Loucy (cell line): ENCODE measurements around the gene RBMY1D.
"Not testable (repeated sequence)": the region's sequence is repeated elsewhere in the genome, so short reads cannot be mapped to it uniquely, and the experiment has no call there.

ENCODE experiments used
- H2AFZ ChIP-seq: fragments of 200-600 bp; sonication (generic); 2 replicates; pipeline ENCODE4 v1.6.0; 2016; ENCODE audit warnings: antibody characterized with exemption, mild to moderate bottlenecking, low read length, moderate library complexity
- H3F3A ChIP-seq: fragments of 200-600 bp; 2 replicates; pipeline ENCODE4 v1.6.0; 2016; ENCODE audit warnings: antibody characterized with exemption, low read depth, mild to moderate bottlenecking
- H3K27me3 ChIP-seq: fragments of 200-600 bp; sonication (generic); 2 replicates; pipeline ENCODE4 v1.6.1; 2014; ENCODE audit warnings: low read length, mild to moderate bottlenecking; ENCODE audit not compliant: insufficient read depth, poor library complexity, severe bottlenecking
- H3K36me3 ChIP-seq: fragments of 200-600 bp; sonication (generic); 2 replicates; pipeline ENCODE4 v1.6.1; 2016; ENCODE audit warnings: low read length; ENCODE audit not compliant: insufficient read depth
- H3K4me1 ChIP-seq: fragments of 200-600 bp; sonication (generic); 2 replicates; pipeline ENCODE4 v1.5.1; 2014; ENCODE audit warnings: low read length, mild to moderate bottlenecking; ENCODE audit not compliant: insufficient read depth, poor library complexity, severe bottlenecking
- H3K4me2 ChIP-seq: fragments of 200-600 bp; sonication (generic); 2 replicates; pipeline ENCODE4 v1.6.0; 2014; ENCODE audit warnings: antibody characterized with exemption, low read length, low read depth, mild to moderate bottlenecking; ENCODE audit not compliant: poor library complexity, severe bottlenecking
- H3K4me3 ChIP-seq: fragments of 200-600 bp; sonication (generic); 2 replicates; pipeline ENCODE4 v1.5.1; 2014; ENCODE audit warnings: low read length, mild to moderate bottlenecking, mixed read lengths; ENCODE audit not compliant: poor library complexity, severe bottlenecking
- H3K79me2 ChIP-seq: fragments of 200-600 bp; sonication (generic); 2 replicates; pipeline ENCODE4 v1.6.1; 2014; ENCODE audit warnings: low read length; ENCODE audit not compliant: insufficient read depth
- H3K9ac ChIP-seq: fragments of 200-600 bp; sonication (generic); 2 replicates; pipeline ENCODE4 v1.6.0; 2014; ENCODE audit warnings: mild to moderate bottlenecking, low read depth, low read length, moderate library complexity; ENCODE audit not compliant: poor library complexity, severe bottlenecking
- H3K9me2 ChIP-seq: fragments of 200-600 bp; sonication (generic); replicated peaks from 2 replicates; pipeline ENCODE4 v1.6.1; 2016; ENCODE audit warnings: low read depth, low read length, mixed read lengths
- H3K9me3 ChIP-seq: fragments of 200-600 bp; sonication (generic); 2 replicates; pipeline ENCODE4 v1.6.1; 2014; ENCODE audit warnings: mild to moderate bottlenecking, antibody characterized with exemption, low read length, low read depth; ENCODE audit not compliant: insufficient read depth
- H4K20me1 ChIP-seq: fragments of 200-600 bp; sonication (generic); 2 replicates; pipeline ENCODE4 v1.6.0; 2014; ENCODE audit warnings: antibody characterized with exemption, low read length, mild to moderate bottlenecking; ENCODE audit not compliant: insufficient read depth, poor library complexity, severe bottlenecking
- EZH2phosphoT487 ChIP-seq: fragments of 200-600 bp; IDR thresholded peaks from 2 replicates; pipeline ENCODE4 v1.6.1; 2018; ENCODE audit warnings: antibody characterized with exemption, mild to moderate bottlenecking, moderate library complexity, borderline replicate concordance
- TF ChIP-seq, protein P1 (sequence below): fragments of 200-600 bp; sonication (generic); conservative IDR thresholded peaks from 2 replicates; pipeline ENCODE4 v1.5.1; 2014; ENCODE audit warnings: mild to moderate bottlenecking, antibody characterized with exemption, low read length

The RBMY1D gene

DNA sequence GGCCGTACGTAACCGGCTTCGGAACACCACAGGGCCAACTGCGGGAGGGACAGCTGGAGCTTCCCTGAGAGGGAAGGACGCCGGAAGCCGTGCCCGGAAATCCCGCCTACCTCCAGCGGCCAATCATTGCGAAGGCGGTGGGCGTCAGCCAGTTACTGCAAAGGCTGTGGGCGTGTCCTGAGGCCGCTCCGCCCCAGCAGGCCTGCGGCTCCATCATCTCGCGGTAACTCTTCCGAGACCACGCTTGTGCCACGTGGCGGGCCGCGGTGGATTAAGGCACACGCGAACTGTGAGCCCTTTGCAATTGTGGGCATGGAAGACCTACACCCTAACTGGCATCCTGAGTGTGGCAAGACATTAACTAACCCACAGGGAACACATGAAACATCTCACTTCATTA, at the start of gene RBMY1D:
RBMY1D (minus strand) TSS at position 101 of the 400 bp plus-strand sequence. CDS start 2,013 bp downstream, outside the sequence.
- H3K4me2 ChIP-seq, H3K4me3 ChIP-seq, H3K9me3 ChIP-seq, H3K36me3 ChIP-seq, H3F3A ChIP-seq, H3K9me2 ChIP-seq, H4K20me1 ChIP-seq, H3K4me1 ChIP-seq, H3K27me3 ChIP-seq, H3K79me2 ChIP-seq, H2AFZ ChIP-seq, H3K9ac ChIP-seq: not testable (repeated sequence)

DNA sequence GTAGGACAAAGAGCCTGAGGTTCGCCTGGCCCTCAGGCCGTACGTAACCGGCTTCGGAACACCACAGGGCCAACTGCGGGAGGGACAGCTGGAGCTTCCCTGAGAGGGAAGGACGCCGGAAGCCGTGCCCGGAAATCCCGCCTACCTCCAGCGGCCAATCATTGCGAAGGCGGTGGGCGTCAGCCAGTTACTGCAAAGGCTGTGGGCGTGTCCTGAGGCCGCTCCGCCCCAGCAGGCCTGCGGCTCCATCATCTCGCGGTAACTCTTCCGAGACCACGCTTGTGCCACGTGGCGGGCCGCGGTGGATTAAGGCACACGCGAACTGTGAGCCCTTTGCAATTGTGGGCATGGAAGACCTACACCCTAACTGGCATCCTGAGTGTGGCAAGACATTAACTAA, 23.6 kb upstream of the RBMY1D start, which contains the start of gene RBMY1E:
RBMY1E (minus strand) TSS at position 101 of the 400 bp plus-strand sequence. CDS start 1,978 bp downstream, outside the sequence.
- not testable (repeated sequence) for H4K20me1 ChIP-seq, H3K9me3 ChIP-seq, H3K36me3 ChIP-seq, H3K9me2 ChIP-seq, H3K4me1 ChIP-seq, H3K4me3 ChIP-seq, H3F3A ChIP-seq, H3K4me2 ChIP-seq, H3K79me2 ChIP-seq, H3K27me3 ChIP-seq, H3K9ac ChIP-seq, H2AFZ ChIP-seq

DNA sequence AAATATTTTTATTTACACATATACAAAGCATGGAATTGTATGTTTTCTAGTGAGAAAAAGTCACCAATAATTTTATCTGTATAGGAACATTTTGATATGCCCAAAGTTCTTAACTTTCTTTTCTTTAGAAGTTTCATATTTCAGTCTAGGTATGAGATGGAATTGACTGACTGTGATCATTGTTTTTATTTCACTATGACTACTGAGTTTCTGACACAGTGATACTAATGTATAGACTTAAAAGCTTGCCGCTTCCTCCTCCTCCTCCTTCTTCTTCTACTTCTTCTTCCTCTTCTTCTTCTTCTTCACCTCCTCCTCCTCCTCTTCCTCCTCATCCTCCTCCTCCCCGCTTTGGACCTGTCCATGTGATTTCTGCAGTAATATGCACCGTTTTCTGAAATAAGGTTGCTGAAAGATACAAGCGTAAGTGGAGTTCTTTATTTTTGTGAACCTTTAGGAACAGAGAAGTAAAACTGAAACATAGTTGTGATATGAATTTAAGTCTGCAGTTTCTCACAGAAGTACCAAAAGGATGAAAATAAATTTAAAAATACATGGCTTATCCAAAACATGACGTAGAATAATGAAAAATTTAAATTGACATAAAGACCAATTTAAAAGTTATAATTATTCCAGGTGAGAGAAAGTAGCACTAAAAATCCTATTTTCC, 24.8 kb downstream of the RBMY1D start:
- H3K36me3 ChIP-seq, H3K4me3 ChIP-seq, H3K9me3 ChIP-seq, H3K9ac ChIP-seq, H2AFZ ChIP-seq, H3K9me2 ChIP-seq, H3K27me3 ChIP-seq, H3K4me2 ChIP-seq, H4K20me1 ChIP-seq, H3K79me2 ChIP-seq, H3K4me1 ChIP-seq, H3F3A ChIP-seq: not testable (repeated sequence)

DNA sequence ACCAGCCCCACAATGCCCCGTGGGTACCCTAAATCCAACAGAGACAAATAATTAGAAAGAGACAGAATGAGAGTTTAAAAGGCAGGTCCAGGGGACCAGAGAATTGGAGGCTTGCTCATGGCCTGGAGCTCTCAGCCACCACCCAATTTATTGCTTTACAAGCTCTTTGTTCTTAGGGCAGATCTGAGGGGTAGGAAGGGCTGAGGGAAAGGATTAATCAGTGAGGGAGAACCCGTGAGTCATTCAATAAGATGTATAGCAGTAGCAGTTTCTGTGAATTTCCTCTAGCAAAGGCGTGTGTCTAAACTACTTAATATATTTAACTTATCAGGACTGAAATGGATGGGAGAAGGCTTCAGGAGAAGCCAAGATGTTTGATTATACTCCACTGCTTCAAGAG, 48.8 kb downstream of the RBMY1D start:
- no peak overlapping the region for H2AFZ ChIP-seq
- no peaks in the 10 kb centered on the region for H3K4me1 ChIP-seq
- H3K27me3 ChIP-seq: no peaks in the 10 kb centered on the region
- no peaks in the 10 kb centered on the region for H3K36me3 ChIP-seq
- H3K4me2 ChIP-seq: no peak overlapping the region
- H3K9ac ChIP-seq: no peak overlapping the region
- no peaks in the 10 kb centered on the region for H3F3A ChIP-seq
- H3K4me3 ChIP-seq: no peak overlapping the region
- H4K20me1 ChIP-seq: no peaks in the 10 kb centered on the region
- H3K9me2 ChIP-seq: no peaks in the 10 kb centered on the region
- H3K9me3 ChIP-seq: no peaks in the 10 kb centered on the region
- TF ChIP-seq EZH2phosphoT487: no peak
- TF ChIP-seq, protein P1, sequence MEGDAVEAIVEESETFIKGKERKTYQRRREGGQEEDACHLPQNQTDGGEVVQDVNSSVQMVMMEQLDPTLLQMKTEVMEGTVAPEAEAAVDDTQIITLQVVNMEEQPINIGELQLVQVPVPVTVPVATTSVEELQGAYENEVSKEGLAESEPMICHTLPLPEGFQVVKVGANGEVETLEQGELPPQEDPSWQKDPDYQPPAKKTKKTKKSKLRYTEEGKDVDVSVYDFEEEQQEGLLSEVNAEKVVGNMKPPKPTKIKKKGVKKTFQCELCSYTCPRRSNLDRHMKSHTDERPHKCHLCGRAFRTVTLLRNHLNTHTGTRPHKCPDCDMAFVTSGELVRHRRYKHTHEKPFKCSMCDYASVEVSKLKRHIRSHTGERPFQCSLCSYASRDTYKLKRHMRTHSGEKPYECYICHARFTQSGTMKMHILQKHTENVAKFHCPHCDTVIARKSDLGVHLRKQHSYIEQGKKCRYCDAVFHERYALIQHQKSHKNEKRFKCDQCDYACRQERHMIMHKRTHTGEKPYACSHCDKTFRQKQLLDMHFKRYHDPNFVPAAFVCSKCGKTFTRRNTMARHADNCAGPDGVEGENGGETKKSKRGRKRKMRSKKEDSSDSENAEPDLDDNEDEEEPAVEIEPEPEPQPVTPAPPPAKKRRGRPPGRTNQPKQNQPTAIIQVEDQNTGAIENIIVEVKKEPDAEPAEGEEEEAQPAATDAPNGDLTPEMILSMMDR: no peak
- no peaks in the 10 kb centered on the region for H3K79me2 ChIP-seq
